RWPE2 (cell line): ENCODE data around the gene HHATL.
A peak's percentile ranks its signal among the peaks of the same experiment; 100 is the strongest.

Experiments used
- ATAC-seq: fragments of 200-7000 bp; cut with Tn5 transposase; 3 replicates; pipeline ENCODE4 v1.9.1; 2021; ENCODE audit warnings: low read depth
- DNase-seq: peaks from one replicate; pipeline ENCODE4 v3.0.0-alpha.2; 2020; ENCODE audit warnings: low spot score
- H3K27ac ChIP-seq: fragments of 450-650 bp; 2 replicates; pipeline ENCODE4 v1.5.1; 2017; ENCODE audit warnings: mild to moderate bottlenecking; ENCODE audit not compliant: poor library complexity, severe bottlenecking
- H3K27me3 ChIP-seq: fragments of 250-450 bp; sonication (Bioruptor Pico); 2 replicates; pipeline ENCODE4 v1.5.1; 2021; ENCODE audit warnings: mild to moderate bottlenecking, moderate library complexity; ENCODE audit not compliant: insufficient read depth, poor library complexity, severe bottlenecking
- H3K36me3 ChIP-seq: fragments of 250-450 bp; sonication (Bioruptor Pico); 2 replicates; pipeline ENCODE4 v1.5.1; 2020; ENCODE audit warnings: low read depth, mild to moderate bottlenecking, moderate library complexity
- H3K4me1 ChIP-seq: fragments of 250-450 bp; sonication (Bioruptor Pico); 2 replicates; pipeline ENCODE4 v1.5.1; 2021; ENCODE audit warnings: mild to moderate bottlenecking, moderate library complexity; ENCODE audit not compliant: insufficient read depth, poor library complexity, severe bottlenecking
- H3K4me3 ChIP-seq: fragments of 250-450 bp; sonication (Bioruptor Pico); 2 replicates; pipeline ENCODE4 v1.5.1; 2021; ENCODE audit warnings: mild to moderate bottlenecking, moderate library complexity; ENCODE audit not compliant: severe bottlenecking
- H3K9me3 ChIP-seq: fragments of 250-450 bp; sonication (Bioruptor Pico); 2 replicates; pipeline ENCODE4 v1.5.1; 2021; ENCODE audit warnings: mild to moderate bottlenecking, moderate library complexity; ENCODE audit not compliant: severe bottlenecking
- CTCF ChIP-seq: fragments of 450-650 bp; IDR thresholded peaks from one replicate; pipeline ENCODE4 v1.5.1; 2017; ENCODE audit warnings: mild to moderate bottlenecking, moderate library complexity; ENCODE audit not compliant: poor library complexity, severe bottlenecking

Gene HHATL

GRCh38 chr3:42658091-42658770, 44.4 kb downstream of the HHATL start:
- Histone ChIP-seq H3K36me3 (no peaks in the 10 kb centered on the region; the same call in 1 of the 2 replicates), H3K9me3 (no peaks in the 10 kb centered on the region), H3K4me1 (no peaks in the 10 kb centered on the region), H3K27me3 (no peaks in the 10 kb centered on the region), H3K4me3 (no peak overlapping the region), H3K27ac (no peak overlapping the region)
- ATAC-seq = no peak
- no peak for TF ChIP-seq CTCF
- peak; percentile 57 for DNase-seq

GRCh38 chr3:42657675-42658074, 44.9 kb downstream of the HHATL start:
- H3K27ac ChIP-seq = no peak overlapping the region

GRCh38 chr3:42656680-42657610, 45.7 kb downstream of the HHATL start:
- peaks cover 12% of the 10 kb centered on the region for H3K4me1 ChIP-seq
- no peak overlapping the region for H3K27ac ChIP-seq
- TF ChIP-seq CTCF = no peak
- no peaks in the 10 kb centered on the region for H3K9me3 ChIP-seq
- ATAC-seq (no peak), DNase-seq (no peak)
- H3K4me3 ChIP-seq = no peak overlapping the region
- H3K36me3 ChIP-seq = no peaks in the 10 kb centered on the region; the same call in 1 of the 2 replicates
- no peaks in the 10 kb centered on the region for H3K27me3 ChIP-seq

More at GRCh38 chr3:42657675-42658074, 44.9 kb downstream of the HHATL start:
- Histone ChIP-seq H3K4me3 (no peak overlapping the region), H3K27me3 (no peaks in the 10 kb centered on the region), H3K9me3 (no peaks in the 10 kb centered on the region), H3K4me1 (peaks cover 4% of the 10 kb centered on the region), H3K36me3 (no peaks in the 10 kb centered on the region; the same call in 1 of the 2 replicates)
- TF ChIP-seq CTCF = no peak
- ATAC-seq (no peak), DNase-seq (no peak)

GRCh38 chr3:42655980-42656679, 46.5 kb downstream of the HHATL start:
- peak overlapping the region; percentile 80 for H3K27ac ChIP-seq
- TF ChIP-seq CTCF = no peak
- no peaks in the 10 kb centered on the region for H3K27me3 ChIP-seq
- ATAC-seq (no peak), DNase-seq (no peak)
- peaks cover 20% of the 10 kb centered on the region for H3K4me1 ChIP-seq
- no peaks in the 10 kb centered on the region for H3K9me3 ChIP-seq
- no peak overlapping the region for H3K4me3 ChIP-seq
- no peaks in the 10 kb centered on the region; the same call in 1 of the 2 replicates for H3K36me3 ChIP-seq
